Nephron progenitor cell (in vitro differentiated cells): ENCODE data around the gene CAV2.

Source experiments
- DNase-seq: peaks from one replicate; pipeline ENCODE4 v3.0.0; 2021
- H3K27ac Mint-ChIP-seq: 2 replicates; pipeline ENCODE4 v1.8.0; 2021; ENCODE audit warnings: mild to moderate bottlenecking, moderate library complexity, mixed read lengths
- H3K27me3 Mint-ChIP-seq: 2 replicates; pipeline ENCODE4 v1.8.0; 2021; ENCODE audit warnings: mild to moderate bottlenecking, low read depth, mixed read lengths; ENCODE audit not compliant: poor library complexity
- H3K36me3 Mint-ChIP-seq: 2 replicates; pipeline ENCODE4 v1.8.0; 2021; ENCODE audit warnings: low read depth, mixed read lengths
- H3K4me1 Mint-ChIP-seq: 2 replicates; pipeline ENCODE4 v1.8.0; 2021; ENCODE audit warnings: mixed read lengths
- H3K4me3 Mint-ChIP-seq: 2 replicates; pipeline ENCODE4 v1.8.0; 2021; ENCODE audit warnings: mild to moderate bottlenecking, moderate library complexity, mixed read lengths
- H3K9me3 Mint-ChIP-seq: 2 replicates; pipeline ENCODE4 v1.8.0; 2021; ENCODE audit warnings: mild to moderate bottlenecking, moderate library complexity, mixed read lengths
- CTCF ChIP-seq: fragments of 200-600 bp; sonication (generic); IDR thresholded peaks from 2 replicates; pipeline ENCODE4 v1.5.0; 2021; ENCODE audit warnings: antibody characterized with exemption

Gene CAV2

DNA sequence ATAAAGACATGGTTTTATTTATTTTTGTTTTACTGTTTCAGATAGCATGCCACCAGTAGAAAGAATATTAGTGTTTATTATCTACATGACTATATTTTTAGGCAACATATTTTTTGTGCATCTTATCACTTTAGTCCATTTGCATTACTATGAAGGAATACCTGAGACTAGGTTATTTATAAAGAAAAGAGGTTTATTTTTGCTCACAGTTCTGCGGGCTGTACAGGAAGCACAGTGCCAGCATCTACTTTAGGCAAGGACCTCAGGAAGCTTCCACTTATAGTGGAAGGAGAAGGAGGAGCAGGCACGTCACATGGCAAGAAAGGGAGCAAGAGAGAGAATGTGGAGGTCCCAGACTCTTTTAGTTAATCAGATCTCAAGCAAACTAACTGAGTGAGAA lies 5.7 kb downstream of the CAV2 start:
- Mint-ChIP-seq H3K9me3 (no peaks in the 10 kb centered on the region), H3K27me3 (peaks cover 52% of the 10 kb centered on the region), H3K4me1 (peaks cover 7% of the 10 kb centered on the region), H3K4me3 (no peak overlapping the region), H3K27ac (no peak overlapping the region), H3K36me3 (no peaks in the 10 kb centered on the region)
- no peak for TF ChIP-seq CTCF
- DNase-seq, result no peak

GRCh38 chr7:116505823-116506222 lies 6.3 kb downstream of the CAV2 start:
- no peaks in the 10 kb centered on the region for H3K36me3 Mint-ChIP-seq
- H3K4me1 Mint-ChIP-seq, result peaks cover 1% of the 10 kb centered on the region
- DNase-seq, result no peak
- H3K9me3 Mint-ChIP-seq, result no peaks in the 10 kb centered on the region
- H3K27me3 Mint-ChIP-seq, result peaks cover 47% of the 10 kb centered on the region
- TF ChIP-seq CTCF, result no peak
- H3K27ac Mint-ChIP-seq, result no peak overlapping the region
- no peak overlapping the region for H3K4me3 Mint-ChIP-seq

- TF ChIP-seq CTCF, result no peak
- Mint-ChIP-seq H3K36me3 (no peaks in the 10 kb centered on the region), H3K9me3 (no peaks in the 10 kb centered on the region), H3K27me3 (peaks cover 37% of the 10 kb centered on the region), H3K4me1 (no peaks in the 10 kb centered on the region), H3K27ac (no peak overlapping the region), H3K4me3 (no peak overlapping the region)
- no peak for DNase-seq
These were observed 10.5 kb downstream of the CAV2 start for GRCh38 chr7:116509982-116510579.

DNA sequence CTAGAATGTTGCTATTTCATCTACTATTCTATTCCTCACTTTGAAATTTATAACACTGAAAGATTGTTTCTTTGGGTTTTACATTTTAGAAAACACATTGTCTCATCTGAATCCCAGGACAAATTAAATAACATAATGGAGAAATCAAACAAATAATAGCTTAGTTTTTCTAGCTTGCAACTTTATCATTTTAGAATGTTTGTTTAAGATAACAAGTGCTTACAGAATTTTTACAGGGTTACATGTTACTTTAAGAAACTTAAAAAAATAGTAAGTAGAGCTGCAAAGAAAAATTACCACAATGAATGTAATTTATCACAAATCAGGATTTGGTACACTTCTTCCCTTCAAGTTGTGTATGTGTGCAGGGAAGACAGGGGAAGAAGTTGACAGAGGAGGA lies 11.3 kb downstream of the CAV2 start:
- H3K27ac Mint-ChIP-seq, result no peak overlapping the region
- no peaks in the 10 kb centered on the region for H3K36me3 Mint-ChIP-seq
- DNase-seq, result no peak
- no peak overlapping the region for H3K4me3 Mint-ChIP-seq
- TF ChIP-seq CTCF, result no peak
- H3K27me3 Mint-ChIP-seq, result peaks cover 38% of the 10 kb centered on the region
- no peaks in the 10 kb centered on the region for H3K9me3 Mint-ChIP-seq
- no peaks in the 10 kb centered on the region for H3K4me1 Mint-ChIP-seq

DNA sequence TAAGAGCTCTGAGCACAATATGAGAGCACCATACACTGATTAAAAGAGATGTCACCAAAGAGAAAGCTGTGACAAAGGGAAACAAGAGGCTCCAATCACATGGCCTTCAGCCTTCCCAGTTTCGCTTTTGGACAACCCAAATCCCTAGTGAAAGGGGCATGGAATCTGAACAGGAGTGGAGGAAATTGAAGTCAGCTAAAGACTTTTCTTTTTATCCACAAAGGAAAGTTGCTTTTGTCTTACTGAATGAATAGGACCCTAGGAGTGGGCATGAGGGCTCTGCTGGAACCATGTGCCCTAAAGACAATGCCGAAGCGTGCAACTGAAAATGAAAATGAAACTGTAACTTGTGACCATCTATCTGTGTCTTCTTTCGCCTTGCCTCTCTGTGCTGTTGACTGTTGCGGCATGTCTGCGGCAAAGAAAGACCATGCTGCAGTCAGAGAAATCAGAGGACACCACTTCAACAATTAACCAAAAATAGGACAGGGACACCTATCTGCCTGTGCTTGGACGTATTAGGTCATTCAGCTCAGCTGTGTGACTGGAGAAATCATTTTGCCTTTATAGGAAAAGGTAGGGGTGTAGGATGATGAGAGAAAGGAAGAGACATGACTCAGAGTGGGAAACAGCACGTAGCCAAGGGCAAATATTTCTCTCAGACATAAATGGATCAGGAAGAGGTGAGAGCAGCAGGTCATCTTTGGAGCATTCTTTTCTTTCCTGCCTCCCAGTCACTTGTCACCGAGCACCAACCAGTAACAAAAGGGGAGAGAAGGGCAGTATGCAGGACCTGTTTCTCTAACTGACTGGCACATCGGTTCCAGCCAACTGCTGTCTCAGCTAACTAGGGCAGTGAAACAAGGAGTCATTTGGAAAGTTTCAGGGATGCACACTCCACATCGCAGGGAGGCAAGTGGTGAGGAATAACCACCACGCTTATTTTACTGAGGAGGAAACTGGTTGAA lies 12.3 kb downstream of the CAV2 start:
- Mint-ChIP-seq H3K9me3 (no peaks in the 10 kb centered on the region), H3K4me1 (no peaks in the 10 kb centered on the region), H3K36me3 (no peaks in the 10 kb centered on the region), H3K27ac (no peak overlapping the region), H3K4me3 (no peak overlapping the region), H3K27me3 (peaks cover 35% of the 10 kb centered on the region)
- TF ChIP-seq CTCF, result no peak
- no peak for DNase-seq
